ENCODE measurements around the gene TANGO6.

GRCh38 chr16:69094501-69094900, 251.2 kb downstream of the TANGO6 start:
- TF ChIP-seq CTCF (conservative IDR thresholded peaks at IDR 0.05 in 1 of 2, IDR thresholded peaks at IDR 0.05 in 1 of 2; ENCODE audit: extremely low read depth in 1 of 2, insufficient read depth in 1 of 2, low read depth in 1 of 2, low read length in 2 of 2) (no peak), EZH2 (IDR thresholded peaks at IDR 0.05; ENCODE audit: borderline replicate concordance, low read length) (no peak)
